Measurements from ENCODE around the gene GABARAP.

The GABARAP gene

GRCh38 chr17:7241783-7242716 lies at the start of gene GABARAP:
Gene GABARAP, minus strand, starts transcription at chr17:7242449. Its CDS starts 119 bp downstream, at chr17:7242330.
- peaks cover 4% of the 10 kb centered on the region; the same call in 1 of the 2 replicates for H4K20me1 ChIP-seq (ENCODE audit: control insufficient read depth, insufficient read depth, low read depth, low read length)
- H3K9me3 ChIP-seq (ENCODE audit: control insufficient read depth, insufficient read depth, low read length): no peaks in the 10 kb centered on the region
- H3K4me3 ChIP-seq (ENCODE audit: low read length): peak within 1 kb of the TSS; percentile 100
- H3K4me1 ChIP-seq (ENCODE audit: control insufficient read depth, low read length): peaks cover 34% of the 10 kb centered on the region
- no peak for TF ChIP-seq EZH2phosphoT487 (IDR thresholded peaks at IDR 0.05; ENCODE audit: borderline replicate concordance, low read length)
- no peaks in the 10 kb centered on the region for H3K27me3 ChIP-seq (ENCODE audit: control insufficient read depth, low read length)
- H3K27ac ChIP-seq (ENCODE audit: low read depth, low read length): peak within 1 kb of the TSS; percentile 78
- peaks cover 48% of the 10 kb centered on the region for H3F3A ChIP-seq (ENCODE audit: control insufficient read depth, insufficient read depth)
- H3K36me3 ChIP-seq (ENCODE audit: control insufficient read depth, low read length): peaks cover 61% of the 10 kb centered on the region
- peaks cover 55% of the 10 kb centered on the region for H3K79me2 ChIP-seq (ENCODE audit: control insufficient read depth, low read length)
- no peaks in the 10 kb centered on the region for H3K9me2 ChIP-seq (replicated peaks; ENCODE audit: control insufficient read depth, low read length)
- H3K4me2 ChIP-seq (ENCODE audit: low read length): peak within 1 kb of the TSS; percentile 97

- TF ChIP-seq EZH2phosphoT487 (IDR thresholded peaks at IDR 0.05; ENCODE audit: borderline replicate concordance, low read length) (no peak), CTCF (IDR thresholded peaks at IDR 0.05; ENCODE audit: low read depth, low read length, poor library complexity, severe bottlenecking) (no peak)
- no peak overlapping the region for H3K4me2 ChIP-seq (ENCODE audit: low read length)
- no peaks in the 10 kb centered on the region for H3K9me3 ChIP-seq (ENCODE audit: control insufficient read depth, insufficient read depth, low read length)
- no peaks in the 10 kb centered on the region for H3K9me2 ChIP-seq (replicated peaks; ENCODE audit: control insufficient read depth, low read length)
- H3K27me3 ChIP-seq (ENCODE audit: control insufficient read depth, low read length): peaks cover 70% of the 10 kb centered on the region
- H3K27ac ChIP-seq (ENCODE audit: low read depth, low read length): no peak overlapping the region
- peaks cover 15% of the 10 kb centered on the region for H3K4me1 ChIP-seq (ENCODE audit: control insufficient read depth, low read length)
- H4K20me1 ChIP-seq (ENCODE audit: control insufficient read depth, insufficient read depth, low read depth, low read length): no peaks in the 10 kb centered on the region
- no peak overlapping the region for H3K4me3 ChIP-seq (ENCODE audit: low read length)
- no peaks in the 10 kb centered on the region for H3K36me3 ChIP-seq (ENCODE audit: control insufficient read depth, low read length)
- H3F3A ChIP-seq (ENCODE audit: control insufficient read depth, insufficient read depth): 0 out of 2 replicates have a peak, but pooled peaks cover 2% of the 10 kb centered on the region
- H3K79me2 ChIP-seq (ENCODE audit: control insufficient read depth, low read length): no peaks in the 10 kb centered on the region
Measured at GRCh38 chr17:7290685-7291084, 48.4 kb upstream of the GABARAP start.

- Histone ChIP-seq H3K4me1 (ENCODE audit: control insufficient read depth, low read length) (peaks cover 10% of the 10 kb centered on the region), H3K79me2 (ENCODE audit: control insufficient read depth, low read length) (no peaks in the 10 kb centered on the region), H3K36me3 (ENCODE audit: control insufficient read depth, low read length) (no peaks in the 10 kb centered on the region), H3K27ac (ENCODE audit: low read depth, low read length) (no peak overlapping the region), H3K9me3 (ENCODE audit: control insufficient read depth, insufficient read depth, low read length) (no peaks in the 10 kb centered on the region), H3K4me2 (ENCODE audit: low read length) (no peak overlapping the region), H3K4me3 (ENCODE audit: low read length) (no peak overlapping the region), H3F3A (ENCODE audit: control insufficient read depth, insufficient read depth) (0 out of 2 replicates have a peak, but pooled peaks cover 2% of the 10 kb centered on the region), H3K9me2 (replicated peaks; ENCODE audit: control insufficient read depth, low read length) (no peaks in the 10 kb centered on the region), H4K20me1 (ENCODE audit: control insufficient read depth, insufficient read depth, low read depth, low read length) (no peaks in the 10 kb centered on the region), H3K27me3 (ENCODE audit: control insufficient read depth, low read length) (peaks cover 71% of the 10 kb centered on the region)
- no peak for TF ChIP-seq EZH2phosphoT487 (IDR thresholded peaks at IDR 0.05; ENCODE audit: borderline replicate concordance, low read length)
- TF ChIP-seq CTCF (IDR thresholded peaks at IDR 0.05; ENCODE audit: low read depth, low read length, poor library complexity, severe bottlenecking): no peak
Measured at GRCh38 chr17:7290166-7290565, 47.9 kb upstream of the GABARAP start.

Data from DOHH2 (cell line).